DND-41 (cell line): ENCODE data around the gene CWC15.

ENCODE experiments used
- ATAC-seq: fragments of 200-7000 bp; cut with Tn5 transposase; 3 replicates; pipeline ENCODE4 v1.9.1; 2021; ENCODE audit warnings: low read depth; ENCODE audit not compliant: insufficient read depth
- DNase-seq: peaks from one replicate; pipeline ENCODE4 v3.0.0-alpha.2; 2020
- H2AFZ ChIP-seq: 2 replicates; pipeline ENCODE4 v1.6.0; 2012; ENCODE audit warnings: low read depth, low read length
- H3K27ac ChIP-seq: 2 replicates; pipeline ENCODE4 v1.5.1; 2012; ENCODE audit warnings: low read length, inconsistent platforms
- H3K27me3 ChIP-seq: fragments of 200-600 bp; sonication (generic); 2 replicates; pipeline ENCODE4 v1.6.0; 2012; ENCODE audit warnings: low read length, mild to moderate bottlenecking, inconsistent platforms; ENCODE audit not compliant: insufficient read depth, poor library complexity
- H3K36me3 ChIP-seq: 2 replicates; pipeline ENCODE4 v1.5.1; 2012; ENCODE audit warnings: low read length, inconsistent platforms; ENCODE audit not compliant: insufficient read depth
- H3K4me1 ChIP-seq: 2 replicates; pipeline ENCODE4 v1.5.1; 2012; ENCODE audit warnings: mild to moderate bottlenecking, low read length; ENCODE audit not compliant: insufficient read depth
- H3K4me2 ChIP-seq: 2 replicates; pipeline ENCODE4 v1.6.0; 2012; ENCODE audit warnings: mild to moderate bottlenecking, moderate library complexity, low read length, inconsistent platforms; ENCODE audit not compliant: insufficient read depth
- H3K4me3 ChIP-seq, 2 experiments: fragments of 200-600 bp in 1 of 2; shearing (Covaris generic) in 1 of 2; 2 replicates each; pipeline ENCODE4 v1.5.1; 2012 to 2016; ENCODE audit warnings: inconsistent platforms in 2 of 2, low read length in 2 of 2, mild to moderate bottlenecking in 2 of 2, low read depth in 1 of 2, moderate library complexity in 1 of 2
- H3K79me2 ChIP-seq: 2 replicates; pipeline ENCODE4 v1.6.0; 2012; ENCODE audit warnings: low read length, inconsistent platforms; ENCODE audit not compliant: insufficient read depth
- H3K9ac ChIP-seq: 2 replicates; pipeline ENCODE4 v1.6.0; 2012; ENCODE audit warnings: low read depth, mild to moderate bottlenecking, inconsistent platforms, low read length, moderate library complexity
- H3K9me3 ChIP-seq: 2 replicates; pipeline ENCODE4 v1.5.1; 2012; ENCODE audit warnings: low read length, moderate library complexity, mild to moderate bottlenecking, inconsistent platforms; ENCODE audit not compliant: insufficient read depth, severe bottlenecking
- H4K20me1 ChIP-seq: 2 replicates; pipeline ENCODE4 v1.6.0; 2012; ENCODE audit warnings: low read length; ENCODE audit not compliant: insufficient read depth
- CTCF ChIP-seq: IDR thresholded peaks from 2 replicates; pipeline ENCODE4 v1.5.1; 2012; ENCODE audit warnings: borderline replicate concordance, low read length, moderate library complexity, mild to moderate bottlenecking; ENCODE audit not compliant: poor library complexity, severe bottlenecking; ENCODE audit errors: extremely low read depth
- EZH2 ChIP-seq: IDR thresholded peaks from 3 replicates; pipeline ENCODE4 v1.6.1; 2012; ENCODE audit warnings: borderline replicate concordance, low read depth, mild to moderate bottlenecking, moderate library complexity, low read length, inconsistent platforms; ENCODE audit not compliant: severe bottlenecking

CWC15 gene

GRCh38 chr11:94960488-94960887, 12.9 kb downstream of the CWC15 start:
- TF ChIP-seq CTCF, result no peak
- no peak for TF ChIP-seq EZH2
- no peak overlapping the region for H3K27ac ChIP-seq
- peaks cover 58% of the 10 kb centered on the region for H3K36me3 ChIP-seq

DNA sequence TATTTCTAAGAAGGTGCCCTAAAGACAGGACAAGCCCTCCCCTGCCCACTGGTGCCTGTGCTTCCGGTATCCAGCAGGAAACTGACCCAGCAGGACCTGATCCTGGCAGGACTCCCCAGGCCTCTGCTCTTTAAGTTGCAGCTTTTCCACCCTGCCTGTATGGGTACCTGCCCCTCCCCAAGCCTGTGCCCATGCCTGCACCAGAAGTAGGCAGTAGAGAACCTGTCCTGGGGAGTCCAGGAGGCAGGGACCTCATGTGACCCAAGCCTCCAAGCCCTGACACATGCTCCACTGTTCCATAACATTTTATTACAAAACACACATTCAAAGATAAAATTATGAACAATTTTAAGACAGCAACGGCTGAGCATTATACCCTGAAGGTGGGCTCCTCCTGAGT, 14.2 kb downstream of the CWC15 start:
- H4K20me1 ChIP-seq, result no peaks in the 10 kb centered on the region
- peaks cover 45% of the 10 kb centered on the region for H3K36me3 ChIP-seq
- no peak; the same call in 2 of the 3 replicates for ATAC-seq
- no peaks in the 10 kb centered on the region for H3K9me3 ChIP-seq
- H2AFZ ChIP-seq, result no peak overlapping the region
- no peaks in the 10 kb centered on the region for H3K27me3 ChIP-seq
- no peak overlapping the region for H3K9ac ChIP-seq
- no peak overlapping the region for H3K4me2 ChIP-seq
- H3K4me1 ChIP-seq, result no peaks in the 10 kb centered on the region
- no peak for TF ChIP-seq CTCF
- TF ChIP-seq EZH2, result no peak
- no peaks in the 10 kb centered on the region for H3K79me2 ChIP-seq
- H3K4me3 ChIP-seq, result no peak overlapping the region
- DNase-seq, result no peak
- no peak overlapping the region for H3K27ac ChIP-seq

More at GRCh38 chr11:94960488-94960887, 12.9 kb downstream of the CWC15 start:
- ATAC-seq, result no peak
- Histone ChIP-seq H3K27me3 (no peaks in the 10 kb centered on the region), H3K9me3 (no peaks in the 10 kb centered on the region), H2AFZ (no peak overlapping the region), H3K4me2 (no peak overlapping the region), H3K9ac (no peak overlapping the region), H3K4me1 (no peaks in the 10 kb centered on the region), H3K4me3 (no peak overlapping the region), H4K20me1 (peaks cover 4% of the 10 kb centered on the region; the same call in 1 of the 2 replicates), H3K79me2 (no peaks in the 10 kb centered on the region)
- no peak for DNase-seq

DNA sequence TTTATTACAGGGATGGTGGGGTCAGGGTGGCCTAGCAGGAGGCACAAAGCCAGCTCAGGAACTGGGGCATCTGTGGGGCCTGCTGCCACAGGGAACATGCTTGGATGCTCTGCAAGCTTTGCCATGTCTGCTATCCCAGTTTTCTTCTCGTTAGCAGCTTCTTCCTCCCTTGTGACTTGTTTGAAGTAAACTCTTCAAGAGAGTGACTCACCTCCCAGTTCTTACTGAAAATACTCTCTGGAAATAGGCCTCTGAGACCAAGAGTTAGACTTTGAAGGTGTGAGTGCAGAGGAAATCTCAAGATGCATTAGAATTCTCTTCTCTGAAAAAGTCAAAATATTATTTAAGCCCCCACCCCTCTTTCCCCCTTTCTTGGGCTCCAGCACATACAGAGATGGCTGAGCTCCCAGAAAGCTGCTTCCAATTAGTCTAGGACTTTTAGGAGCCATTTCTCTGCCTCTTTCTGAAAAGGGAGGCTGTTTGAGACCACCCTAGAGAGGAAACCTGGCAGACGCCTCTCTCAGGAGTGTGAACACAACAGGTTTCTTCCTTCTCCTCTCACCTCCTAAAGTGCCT, 15.1 kb downstream of the CWC15 start:
- Histone ChIP-seq H3K4me3 (no peak overlapping the region), H3K27me3 (no peaks in the 10 kb centered on the region), H2AFZ (no peak overlapping the region), H3K27ac (no peak overlapping the region), H3K79me2 (no peaks in the 10 kb centered on the region), H3K9me3 (no peaks in the 10 kb centered on the region), H3K4me1 (no peaks in the 10 kb centered on the region), H4K20me1 (no peaks in the 10 kb centered on the region), H3K36me3 (peaks cover 36% of the 10 kb centered on the region), H3K4me2 (no peak overlapping the region), H3K9ac (no peak overlapping the region)
- ATAC-seq (no peak), DNase-seq (no peak)
- TF ChIP-seq EZH2 (no peak), CTCF (no peak)
